ENCODE results near the gene PFKL.

PFKL gene

GRCh38 chr21:44310628-44311507 lies 11.0 kb downstream of the PFKL start:
- peaks cover 52% of the 10 kb centered on the region for H3K36me3 ChIP-seq (ENCODE audit: low read depth)
- no peak overlapping the region for H3K4me3 ChIP-seq (ENCODE audit: severe bottlenecking)
- H3K4me1 ChIP-seq (ENCODE audit: insufficient read depth, poor library complexity, severe bottlenecking): no peaks in the 10 kb centered on the region
- H3K27me3 ChIP-seq (ENCODE audit: insufficient read depth, poor library complexity, severe bottlenecking): no peaks in the 10 kb centered on the region
- no peak overlapping the region for H3K27ac ChIP-seq (ENCODE audit: poor library complexity, severe bottlenecking)
- ATAC-seq (ENCODE audit: low read depth) (no peak), DNase-seq (ENCODE audit: low spot score) (no peak)
- TF ChIP-seq, protein P1, sequence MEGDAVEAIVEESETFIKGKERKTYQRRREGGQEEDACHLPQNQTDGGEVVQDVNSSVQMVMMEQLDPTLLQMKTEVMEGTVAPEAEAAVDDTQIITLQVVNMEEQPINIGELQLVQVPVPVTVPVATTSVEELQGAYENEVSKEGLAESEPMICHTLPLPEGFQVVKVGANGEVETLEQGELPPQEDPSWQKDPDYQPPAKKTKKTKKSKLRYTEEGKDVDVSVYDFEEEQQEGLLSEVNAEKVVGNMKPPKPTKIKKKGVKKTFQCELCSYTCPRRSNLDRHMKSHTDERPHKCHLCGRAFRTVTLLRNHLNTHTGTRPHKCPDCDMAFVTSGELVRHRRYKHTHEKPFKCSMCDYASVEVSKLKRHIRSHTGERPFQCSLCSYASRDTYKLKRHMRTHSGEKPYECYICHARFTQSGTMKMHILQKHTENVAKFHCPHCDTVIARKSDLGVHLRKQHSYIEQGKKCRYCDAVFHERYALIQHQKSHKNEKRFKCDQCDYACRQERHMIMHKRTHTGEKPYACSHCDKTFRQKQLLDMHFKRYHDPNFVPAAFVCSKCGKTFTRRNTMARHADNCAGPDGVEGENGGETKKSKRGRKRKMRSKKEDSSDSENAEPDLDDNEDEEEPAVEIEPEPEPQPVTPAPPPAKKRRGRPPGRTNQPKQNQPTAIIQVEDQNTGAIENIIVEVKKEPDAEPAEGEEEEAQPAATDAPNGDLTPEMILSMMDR (IDR thresholded peaks at IDR 0.05; ENCODE audit: poor library complexity, severe bottlenecking): no peak
- no peaks in the 10 kb centered on the region for H3K9me3 ChIP-seq (ENCODE audit: severe bottlenecking)

GRCh38 chr21:44312089-44312488 lies 12.2 kb downstream of the PFKL start:
- no peaks in the 10 kb centered on the region for H3K9me3 ChIP-seq (ENCODE audit: severe bottlenecking)
- DNase-seq (ENCODE audit: low spot score) (no peak), ATAC-seq (ENCODE audit: low read depth) (no peak)
- H3K27me3 ChIP-seq (ENCODE audit: insufficient read depth, poor library complexity, severe bottlenecking): no peaks in the 10 kb centered on the region
- H3K36me3 ChIP-seq (ENCODE audit: low read depth): peaks cover 43% of the 10 kb centered on the region
- H3K4me3 ChIP-seq (ENCODE audit: severe bottlenecking): no peak overlapping the region
- TF ChIP-seq, protein P1 (IDR thresholded peaks at IDR 0.05; ENCODE audit: poor library complexity, severe bottlenecking): no peak
- no peak overlapping the region for H3K27ac ChIP-seq (ENCODE audit: poor library complexity, severe bottlenecking)
- no peaks in the 10 kb centered on the region for H3K4me1 ChIP-seq (ENCODE audit: insufficient read depth, poor library complexity, severe bottlenecking)

GRCh38 chr21:44312716-44313115 lies 12.9 kb downstream of the PFKL start:
- Histone ChIP-seq H3K36me3 (ENCODE audit: low read depth) (peaks cover 37% of the 10 kb centered on the region), H3K4me3 (ENCODE audit: severe bottlenecking) (no peak overlapping the region), H3K4me1 (ENCODE audit: insufficient read depth, poor library complexity, severe bottlenecking) (no peaks in the 10 kb centered on the region), H3K27me3 (ENCODE audit: insufficient read depth, poor library complexity, severe bottlenecking) (no peaks in the 10 kb centered on the region), H3K27ac (ENCODE audit: poor library complexity, severe bottlenecking) (no peak overlapping the region), H3K9me3 (ENCODE audit: severe bottlenecking) (no peaks in the 10 kb centered on the region)
- DNase-seq (ENCODE audit: low spot score): no peak
- ATAC-seq (ENCODE audit: low read depth): no peak
- TF ChIP-seq, protein P1 (IDR thresholded peaks at IDR 0.05; ENCODE audit: poor library complexity, severe bottlenecking): no peak

GRCh38 chr21:44313451-44313850 lies 13.6 kb downstream of the PFKL start:
- TF ChIP-seq, protein P1 (IDR thresholded peaks at IDR 0.05; ENCODE audit: poor library complexity, severe bottlenecking): no peak
- no peak overlapping the region for H3K27ac ChIP-seq (ENCODE audit: poor library complexity, severe bottlenecking)
- peaks cover 32% of the 10 kb centered on the region for H3K36me3 ChIP-seq (ENCODE audit: low read depth)

GRCh38 chr21:44314128-44314527 lies 14.3 kb downstream of the PFKL start:
- H3K36me3 ChIP-seq (ENCODE audit: low read depth): peaks cover 32% of the 10 kb centered on the region
- no peak overlapping the region for H3K27ac ChIP-seq (ENCODE audit: poor library complexity, severe bottlenecking)
- no peak overlapping the region for H3K4me3 ChIP-seq (ENCODE audit: severe bottlenecking)
- TF ChIP-seq, protein P1 (IDR thresholded peaks at IDR 0.05; ENCODE audit: poor library complexity, severe bottlenecking): no peak
- H3K4me1 ChIP-seq (ENCODE audit: insufficient read depth, poor library complexity, severe bottlenecking): no peaks in the 10 kb centered on the region
- ATAC-seq (ENCODE audit: low read depth) (no peak), DNase-seq (ENCODE audit: low spot score) (no peak)
- H3K9me3 ChIP-seq (ENCODE audit: severe bottlenecking): no peaks in the 10 kb centered on the region
- H3K27me3 ChIP-seq (ENCODE audit: insufficient read depth, poor library complexity, severe bottlenecking): no peaks in the 10 kb centered on the region

More at GRCh38 chr21:44313451-44313850, 13.6 kb downstream of the PFKL start:
- no peak overlapping the region for H3K4me3 ChIP-seq (ENCODE audit: severe bottlenecking)
- no peaks in the 10 kb centered on the region for H3K9me3 ChIP-seq (ENCODE audit: severe bottlenecking)
- H3K27me3 ChIP-seq (ENCODE audit: insufficient read depth, poor library complexity, severe bottlenecking): no peaks in the 10 kb centered on the region
- no peak for DNase-seq (ENCODE audit: low spot score)
- no peaks in the 10 kb centered on the region for H3K4me1 ChIP-seq (ENCODE audit: insufficient read depth, poor library complexity, severe bottlenecking)
- ATAC-seq (ENCODE audit: low read depth): no peak
